GM12872 (cell line): ENCODE results near the gene TMPRSS6.

ENCODE experiments used
- CTCF ChIP-seq: IDR thresholded peaks from 3 replicates; pipeline ENCODE4 v1.5.1; 2011; ENCODE audit warnings: low read depth, mild to moderate bottlenecking, low read length, moderate library complexity; ENCODE audit not compliant: insufficient read depth

TMPRSS6 gene

GRCh38 chr22:37043209-37043827, 66.2 kb downstream of the TMPRSS6 start:
- TF ChIP-seq CTCF, result no peak

GRCh38 chr22:37039466-37039865, 70.0 kb downstream of the TMPRSS6 start:
- TF ChIP-seq CTCF, result no peak

GRCh38 chr22:37037669-37038068, 71.8 kb downstream of the TMPRSS6 start:
- TF ChIP-seq CTCF, result no peak

- TF ChIP-seq CTCF, result no peak
Measured at GRCh38 chr22:37036655-37037377, 72.7 kb downstream of the TMPRSS6 start.

- TF ChIP-seq CTCF, result no peak
Measured at GRCh38 chr22:37033605-37034430, 75.7 kb downstream of the TMPRSS6 start.

GRCh38 chr22:37032535-37033460, 76.7 kb downstream of the TMPRSS6 start:
- no peak for TF ChIP-seq CTCF

- TF ChIP-seq CTCF, result no peak
Measured at GRCh38 chr22:37032134-37032534, 77.4 kb downstream of the TMPRSS6 start.
